ENCODE data around the gene SEMA4C. TPM values are rescaled to one million over a fixed set of nuclear protein-coding genes. Genes with fewer than 3 reads are reported as not detected.
A peak's percentile ranks its signal among the peaks of the same experiment; 100 is the strongest.

Gene SEMA4C
- total RNA-seq, 4 donors from 2014 or later, result 58.7 to 66.6 (median 62.8) TPM

DNA sequence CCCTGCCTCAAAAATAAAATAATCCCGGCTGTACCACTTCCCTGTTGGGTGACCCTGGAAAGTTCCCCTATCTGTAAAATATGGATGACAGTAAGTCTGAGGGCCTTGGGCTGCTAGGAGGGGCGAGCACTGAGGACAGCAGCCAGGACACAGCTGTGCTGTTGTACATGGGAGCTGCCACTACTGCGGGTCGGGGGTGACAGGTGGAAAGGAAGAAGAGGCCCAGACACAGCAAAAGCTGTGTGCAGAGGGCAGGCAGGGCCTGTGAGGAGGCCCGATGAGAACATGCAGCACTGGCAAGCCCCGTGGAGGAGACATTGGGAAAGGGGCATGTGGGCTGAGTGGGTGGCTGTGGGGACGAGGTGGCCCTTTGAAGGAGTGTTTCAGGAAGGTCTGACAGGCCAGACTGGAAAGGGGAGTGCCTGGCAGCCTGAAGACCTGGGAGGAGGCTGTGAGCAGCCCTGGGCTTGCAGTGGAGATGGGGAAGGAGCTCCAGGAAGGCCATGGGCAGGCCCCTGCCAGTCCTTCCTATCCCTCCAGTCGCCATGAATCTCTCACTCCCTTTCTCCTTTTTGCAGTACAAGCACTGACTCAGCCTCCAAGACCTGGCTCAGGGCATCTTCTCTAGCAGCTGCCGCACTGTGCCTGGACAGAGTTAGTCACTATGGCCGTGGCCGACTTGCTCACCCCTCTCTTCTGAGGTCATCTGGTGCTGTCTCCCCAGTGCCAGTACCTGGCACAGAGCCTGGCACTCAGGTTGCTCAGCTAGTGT is 28.9 kb upstream of the SEMA4C start:
- H3K4me1 ChIP-seq, result peaks cover 0 to 50% (median 8%) of the 10 kb centered on the region in 3 donors
- H3K27ac ChIP-seq, result no peak overlapping the region
- no peaks in the 10 kb centered on the region for H3K9me3 ChIP-seq
- H3K27me3 ChIP-seq, result no peaks in the 10 kb centered on the region
- WGBS, 2 donors (ENCODE audit: low coverage in 1 of 2), result 68 to 80% methylated on average over 1 to 4 of the region's 11 CpGs
- no peak for TF ChIP-seq EP300 (IDR thresholded peaks at IDR 0.05)
- TF ChIP-seq, protein P1, sequence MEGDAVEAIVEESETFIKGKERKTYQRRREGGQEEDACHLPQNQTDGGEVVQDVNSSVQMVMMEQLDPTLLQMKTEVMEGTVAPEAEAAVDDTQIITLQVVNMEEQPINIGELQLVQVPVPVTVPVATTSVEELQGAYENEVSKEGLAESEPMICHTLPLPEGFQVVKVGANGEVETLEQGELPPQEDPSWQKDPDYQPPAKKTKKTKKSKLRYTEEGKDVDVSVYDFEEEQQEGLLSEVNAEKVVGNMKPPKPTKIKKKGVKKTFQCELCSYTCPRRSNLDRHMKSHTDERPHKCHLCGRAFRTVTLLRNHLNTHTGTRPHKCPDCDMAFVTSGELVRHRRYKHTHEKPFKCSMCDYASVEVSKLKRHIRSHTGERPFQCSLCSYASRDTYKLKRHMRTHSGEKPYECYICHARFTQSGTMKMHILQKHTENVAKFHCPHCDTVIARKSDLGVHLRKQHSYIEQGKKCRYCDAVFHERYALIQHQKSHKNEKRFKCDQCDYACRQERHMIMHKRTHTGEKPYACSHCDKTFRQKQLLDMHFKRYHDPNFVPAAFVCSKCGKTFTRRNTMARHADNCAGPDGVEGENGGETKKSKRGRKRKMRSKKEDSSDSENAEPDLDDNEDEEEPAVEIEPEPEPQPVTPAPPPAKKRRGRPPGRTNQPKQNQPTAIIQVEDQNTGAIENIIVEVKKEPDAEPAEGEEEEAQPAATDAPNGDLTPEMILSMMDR (IDR thresholded peaks at IDR 0.05), result no peak
- TF ChIP-seq POLR2A (IDR thresholded peaks at IDR 0.05), result no peak
- no peak for TF ChIP-seq POLR2AphosphoS5 (IDR thresholded peaks at IDR 0.05)
- no peaks in the 10 kb centered on the region for H3K36me3 ChIP-seq
- no peak for ATAC-seq
- H3K4me3 ChIP-seq, result no peak overlapping the region

DNA sequence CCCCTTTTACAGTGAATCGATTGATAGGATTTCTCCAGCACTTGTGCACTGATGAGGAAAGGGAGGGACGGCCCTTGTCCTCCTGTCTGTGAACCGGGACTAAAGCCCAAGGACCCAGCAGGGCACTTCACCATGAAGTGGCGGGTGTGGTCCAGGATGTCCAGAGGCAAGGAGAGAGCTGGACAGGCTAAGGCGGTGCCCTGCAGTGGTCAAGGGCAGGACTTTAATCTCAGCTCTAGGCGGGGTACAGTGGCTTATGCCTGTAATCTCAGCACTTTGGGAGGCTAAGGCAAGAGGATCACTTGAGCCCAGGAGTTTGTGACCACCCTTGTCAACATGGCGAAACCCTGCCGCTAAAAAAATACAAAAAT is 28.2 kb upstream of the SEMA4C start:
- no peak for ATAC-seq
- H3K27me3 ChIP-seq, result no peaks in the 10 kb centered on the region
- no peak for TF ChIP-seq POLR2AphosphoS5 (IDR thresholded peaks at IDR 0.05)
- TF ChIP-seq POLR2A (IDR thresholded peaks at IDR 0.05), result no peak
- TF ChIP-seq, protein P1 (IDR thresholded peaks at IDR 0.05), result no peak
- no peak for TF ChIP-seq EP300 (IDR thresholded peaks at IDR 0.05)
- peaks cover 0 to 42% (median 8%) of the 10 kb centered on the region in 3 donors for H3K4me1 ChIP-seq
- H3K9me3 ChIP-seq, result no peaks in the 10 kb centered on the region
- WGBS, 2 donors (ENCODE audit: low coverage in 1 of 2), result 100% methylated on average over 1 of the region's 8 CpGs; no CpG with 5 or more reads in 1 of the 2 donors
- no peak overlapping the region for H3K4me3 ChIP-seq
- H3K36me3 ChIP-seq, result no peaks in the 10 kb centered on the region
- H3K27ac ChIP-seq, result no peak overlapping the region

DNA sequence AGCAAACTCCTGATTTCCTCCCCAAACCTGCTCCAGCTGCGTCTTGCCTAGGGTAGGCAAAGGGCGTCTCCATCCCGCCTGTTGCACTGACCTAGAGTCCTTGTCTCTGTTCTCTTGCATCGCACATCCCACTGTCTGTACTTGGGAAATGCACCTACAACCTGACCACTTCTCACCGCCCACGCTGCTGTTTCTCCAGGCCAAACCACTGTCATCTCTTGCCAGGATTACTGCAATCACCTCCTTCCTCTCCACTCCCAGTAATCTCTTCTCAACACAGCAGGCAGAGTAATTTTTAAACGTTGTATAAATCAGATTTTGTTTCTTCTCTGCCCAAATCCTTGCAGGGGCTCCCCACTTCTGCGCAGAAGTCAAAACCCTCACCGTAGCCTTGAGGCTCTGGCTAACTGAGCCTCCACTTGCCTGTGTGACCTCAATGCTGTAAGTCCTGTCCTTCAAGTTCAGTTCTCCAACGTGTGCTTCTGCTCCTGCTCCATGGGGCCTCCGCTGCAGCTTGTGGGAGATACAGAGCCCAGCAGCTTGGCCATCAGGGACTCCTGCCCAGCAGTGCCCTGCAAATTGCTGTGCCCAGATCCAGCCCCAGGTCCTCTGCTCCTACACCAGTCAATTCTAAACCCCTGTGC is 27.7 kb upstream of the SEMA4C start:
- no peak for ATAC-seq
- Histone ChIP-seq H3K4me3 (no peak overlapping the region), H3K9me3 (no peaks in the 10 kb centered on the region), H3K4me1 (peaks cover 0 to 39% (median 8%) of the 10 kb centered on the region in 3 donors), H3K27me3 (no peaks in the 10 kb centered on the region), H3K36me3 (no peaks in the 10 kb centered on the region), H3K27ac (no peak overlapping the region)
- 60 to 69% methylated on average over 9 to 10 of the region's 11 CpGs for WGBS, 2 donors (ENCODE audit: low coverage in 1 of 2)
- TF ChIP-seq POLR2AphosphoS5 (IDR thresholded peaks at IDR 0.05) (no peak), POLR2A (IDR thresholded peaks at IDR 0.05) (no peak), EP300 (IDR thresholded peaks at IDR 0.05) (no peak)
- TF ChIP-seq, protein P1 (IDR thresholded peaks at IDR 0.05), result no peak

DNA sequence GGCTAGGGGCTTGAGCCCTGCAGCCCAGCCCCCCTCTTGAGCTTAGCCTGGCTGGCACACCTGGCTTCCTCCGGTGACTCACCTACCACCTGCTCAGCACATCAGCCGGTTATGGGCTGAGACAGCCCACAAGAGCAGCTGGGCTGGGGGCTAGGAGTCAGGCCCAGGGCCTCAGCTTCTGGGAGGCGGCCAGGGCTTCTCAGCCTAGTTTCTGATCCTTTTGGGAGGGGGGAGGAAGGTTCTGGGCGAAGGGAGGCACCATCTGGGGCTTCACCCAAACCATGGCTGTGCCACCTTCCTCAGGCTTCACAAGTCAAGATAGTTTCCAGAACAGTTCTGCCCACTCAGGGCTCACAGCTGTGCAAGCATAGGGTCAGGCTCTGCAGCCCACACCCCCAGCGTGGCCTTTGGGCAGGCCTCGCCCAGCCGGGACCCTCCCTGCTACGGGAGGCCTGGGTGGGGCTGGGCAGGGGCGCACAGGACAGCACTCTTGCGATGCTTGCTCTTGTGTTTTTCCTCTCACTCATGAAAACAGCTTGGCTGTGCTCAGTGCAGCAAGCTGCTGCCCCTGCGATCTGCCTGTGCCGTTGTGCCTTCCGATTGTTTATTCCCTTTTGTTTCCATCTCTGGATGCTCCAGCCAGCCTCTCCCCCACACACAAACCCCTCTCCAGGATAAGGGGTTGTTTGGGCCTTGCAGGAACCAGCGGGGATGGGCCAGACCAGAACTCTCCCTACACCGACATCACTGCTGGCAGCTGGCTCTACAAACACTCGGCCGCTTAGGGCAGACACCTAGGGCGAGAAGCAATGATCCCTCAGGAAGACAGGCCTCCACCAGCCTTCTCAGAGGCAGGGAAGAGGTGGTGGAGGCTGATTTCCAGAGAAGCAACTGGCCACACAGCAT is 26.1 kb upstream of the SEMA4C start:
- peaks cover 4 to 55% (median 16%) of the 10 kb centered on the region in 3 donors for H3K4me1 ChIP-seq
- no peak overlapping the region for H3K4me3 ChIP-seq
- no peak for ATAC-seq
- H3K36me3 ChIP-seq, result no peaks in the 10 kb centered on the region
- WGBS, 2 donors (ENCODE audit: low coverage in 1 of 2), result 51% methylated on average over 4 of the region's 18 CpGs; no CpG with 5 or more reads in 1 of the 2 donors
- H3K9me3 ChIP-seq, result no peaks in the 10 kb centered on the region
- no peaks in the 10 kb centered on the region for H3K27me3 ChIP-seq
- TF ChIP-seq EP300 (IDR thresholded peaks at IDR 0.05) (no peak), POLR2A (IDR thresholded peaks at IDR 0.05) (no peak), POLR2AphosphoS5 (IDR thresholded peaks at IDR 0.05) (no peak)
- TF ChIP-seq, protein P1 (IDR thresholded peaks at IDR 0.05), result no peak
- peak overlapping the region in 3 of 4 donors; percentile 41 to 61 (median 56) for H3K27ac ChIP-seq

Data from gastroesophageal sphincter (tissue), 4 donors.